Activated naive CD4-positive, alpha-beta T cell treated with Interleukin-2 at 50 U/mL for 16 hours (primary cell): ENCODE data around the gene INS.

ENCODE experiments used
- DNase-seq: peaks from one replicate; pipeline ENCODE4 v3.0.0-alpha.2; 2020

Gene INS

DNA sequence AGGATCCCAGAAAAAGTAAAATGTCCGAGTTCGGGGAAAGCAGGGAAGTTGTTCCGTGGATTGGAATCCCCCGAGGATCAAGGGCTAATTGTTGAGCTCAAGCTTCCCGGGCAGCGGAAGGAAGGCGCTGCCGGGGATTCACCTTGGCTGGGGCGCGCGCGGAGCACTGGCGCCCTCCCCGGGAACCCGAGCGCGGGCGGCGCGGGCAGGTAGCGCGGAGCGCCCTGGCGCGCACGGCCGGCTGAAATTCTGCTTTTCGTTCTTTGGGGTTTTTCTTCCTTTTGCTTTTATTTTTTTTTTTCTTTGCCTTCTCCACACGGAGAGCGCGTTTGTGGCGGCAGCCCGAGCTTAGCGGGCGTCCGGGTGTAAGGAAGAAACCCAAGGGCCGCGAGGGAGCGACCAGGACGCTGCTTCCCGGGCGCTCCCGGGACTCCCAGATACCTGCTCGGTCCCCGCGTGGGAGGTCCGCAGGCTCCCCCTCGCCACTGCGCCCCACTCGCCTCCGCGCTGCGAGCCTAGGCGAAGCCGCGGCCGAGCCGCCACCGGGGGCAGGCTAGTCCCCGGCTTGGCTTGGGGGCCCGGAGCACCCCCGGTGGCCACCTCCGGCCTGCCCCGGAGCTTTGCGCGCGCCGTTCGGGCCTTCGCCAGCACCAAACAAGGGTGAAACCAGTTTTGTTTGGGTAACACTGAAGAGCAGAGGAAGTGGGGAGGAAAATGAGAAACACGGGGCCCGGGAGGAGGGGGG lies 17.0 kb downstream of the INS start:
- peak; percentile 28 for DNase-seq

DNA sequence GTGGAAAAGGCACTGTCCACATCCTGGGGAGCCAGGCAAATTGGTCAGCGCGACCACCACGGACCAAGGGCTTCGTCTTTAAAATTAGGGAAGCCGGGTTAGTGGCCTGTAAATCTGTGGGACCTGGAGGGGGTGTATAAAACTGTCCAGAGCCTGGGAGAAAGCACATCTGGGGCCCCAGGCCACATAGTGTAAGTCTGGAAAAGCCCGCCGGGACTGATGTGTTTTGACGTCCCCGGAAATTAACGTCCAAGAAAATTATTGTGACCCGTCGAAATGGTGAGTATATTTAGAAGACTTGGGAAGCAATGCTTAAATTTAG lies 17.6 kb downstream of the INS start:
- DNase-seq: no peak

DNA sequence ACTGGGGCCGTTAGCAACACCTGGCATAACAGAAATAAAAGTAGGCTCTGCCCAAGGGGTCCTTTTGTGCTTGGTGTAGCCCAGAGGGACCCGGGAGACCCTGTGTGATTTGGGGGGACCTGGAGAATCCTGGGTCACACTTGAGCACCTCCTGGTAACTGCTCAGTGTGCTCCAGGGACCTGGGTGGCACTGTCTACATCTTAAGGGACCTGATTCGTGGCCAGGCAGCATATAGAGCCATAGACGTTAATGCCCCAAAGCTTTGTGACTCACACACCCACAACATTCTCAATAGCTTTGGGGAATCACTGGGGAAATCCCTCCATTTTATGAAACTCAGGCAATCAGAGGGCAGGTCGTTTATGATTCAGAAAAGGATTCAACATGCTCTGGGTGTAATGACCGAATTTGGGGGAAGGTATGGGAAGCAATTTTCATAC lies 18.2 kb downstream of the INS start:
- DNase-seq: peak; percentile 51

DNA sequence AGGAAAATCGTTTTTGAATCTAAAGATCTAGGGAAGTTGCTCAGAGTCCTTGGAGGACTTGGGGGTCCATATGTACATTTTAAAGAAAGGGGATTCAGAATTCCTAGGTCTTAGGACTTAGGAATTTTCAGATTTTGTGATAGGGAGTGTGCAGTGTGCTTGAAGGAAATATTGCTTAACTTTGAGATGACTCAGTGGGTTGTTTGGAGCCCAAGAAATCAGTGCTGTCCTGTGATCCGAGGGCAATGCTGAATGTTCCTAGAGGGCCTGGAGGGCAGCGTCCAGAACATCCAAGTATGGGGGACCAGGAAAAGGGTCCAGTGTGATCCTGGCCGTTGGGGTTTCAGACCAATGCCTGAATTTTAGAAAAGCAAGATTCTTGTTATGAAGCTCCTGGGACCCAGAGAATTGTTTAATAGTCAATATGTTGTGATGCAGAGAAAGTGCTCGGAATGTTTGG lies 18.7 kb downstream of the INS start:
- no peak for DNase-seq

DNA sequence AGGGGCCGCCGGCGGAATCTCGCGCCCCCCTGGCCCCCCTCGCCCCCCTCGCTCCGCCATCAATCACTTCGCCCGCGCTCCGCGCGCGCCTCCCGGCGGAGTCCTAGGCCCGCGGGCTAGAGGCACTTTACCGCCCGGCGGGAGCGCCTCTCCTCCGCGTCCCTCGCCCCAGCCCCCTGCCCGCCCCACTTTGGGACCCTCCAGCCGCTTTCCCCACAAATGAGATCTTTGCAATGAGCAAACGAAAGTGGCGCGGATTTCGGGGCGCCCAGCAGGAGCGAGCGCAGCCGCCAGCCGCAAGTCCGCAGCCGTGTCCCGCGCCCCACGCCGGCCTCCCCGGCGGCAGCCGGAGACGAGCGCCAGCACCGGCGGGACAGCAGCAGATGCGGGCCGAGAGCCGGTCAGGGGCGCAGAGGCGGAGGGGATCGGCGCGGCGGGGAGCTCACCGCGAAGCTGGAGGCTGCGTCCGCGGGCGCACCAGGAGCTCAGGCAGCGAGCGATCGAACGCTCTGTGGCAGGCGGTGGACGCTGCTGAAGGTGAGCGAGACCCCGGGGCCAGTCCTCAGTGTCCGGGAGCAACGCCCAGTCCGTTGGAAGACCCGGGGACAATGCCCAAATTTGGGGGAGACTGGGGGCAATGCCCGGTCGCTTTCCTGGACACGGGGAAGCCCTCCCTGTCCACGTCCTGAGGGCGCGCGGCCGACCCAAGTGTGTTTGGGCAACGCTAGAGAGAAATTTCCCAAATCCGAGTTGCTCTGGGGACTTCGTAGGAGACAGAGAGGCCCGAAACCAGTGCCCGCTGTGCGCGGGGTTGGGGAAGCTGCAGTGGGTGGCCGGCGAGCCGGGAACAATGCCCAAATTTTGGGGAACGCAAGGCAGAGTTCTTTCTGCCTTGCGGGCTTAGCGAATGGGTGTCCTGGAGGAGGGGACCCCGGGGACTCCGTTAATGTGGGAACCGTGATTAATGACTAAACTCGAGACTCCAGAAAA lies 20.3 kb downstream of the INS start:
- no peak for DNase-seq

DNA sequence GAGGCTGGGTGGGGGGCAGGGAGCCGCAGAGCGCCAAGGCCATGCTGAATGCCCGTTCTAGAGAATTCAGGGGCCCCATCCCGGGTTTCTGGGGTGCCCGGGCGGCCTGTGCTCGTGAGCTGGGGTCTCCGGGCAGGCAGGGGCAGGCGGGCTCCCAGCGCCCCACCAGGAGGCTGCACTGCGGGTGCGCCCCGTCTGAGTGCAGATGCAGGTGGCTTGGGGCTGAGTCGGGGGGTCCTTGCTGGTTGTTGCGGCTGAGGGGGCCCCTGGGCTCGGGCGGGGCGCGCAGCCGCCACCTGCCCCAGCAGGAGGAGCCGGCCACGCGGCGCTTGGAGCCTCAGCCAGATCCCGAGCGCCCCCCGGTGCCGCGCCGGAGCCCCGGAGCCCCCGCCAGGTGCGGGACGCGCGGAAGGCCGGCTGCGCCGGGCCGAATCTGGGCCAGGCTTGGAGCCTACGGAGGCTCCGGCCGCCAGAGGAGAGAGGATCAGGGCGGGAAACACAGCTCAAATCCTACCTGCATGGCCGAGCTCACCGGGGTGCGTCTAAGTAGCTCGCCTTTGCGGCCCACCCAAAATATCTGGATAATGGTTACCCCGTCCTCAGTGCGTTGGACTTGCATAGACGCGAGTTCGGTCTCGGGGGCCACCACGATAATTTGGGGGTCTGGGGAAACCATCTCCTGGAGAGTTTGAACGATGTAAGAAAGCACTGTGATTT lies 21.2 kb downstream of the INS start:
- no peak for DNase-seq

DNA sequence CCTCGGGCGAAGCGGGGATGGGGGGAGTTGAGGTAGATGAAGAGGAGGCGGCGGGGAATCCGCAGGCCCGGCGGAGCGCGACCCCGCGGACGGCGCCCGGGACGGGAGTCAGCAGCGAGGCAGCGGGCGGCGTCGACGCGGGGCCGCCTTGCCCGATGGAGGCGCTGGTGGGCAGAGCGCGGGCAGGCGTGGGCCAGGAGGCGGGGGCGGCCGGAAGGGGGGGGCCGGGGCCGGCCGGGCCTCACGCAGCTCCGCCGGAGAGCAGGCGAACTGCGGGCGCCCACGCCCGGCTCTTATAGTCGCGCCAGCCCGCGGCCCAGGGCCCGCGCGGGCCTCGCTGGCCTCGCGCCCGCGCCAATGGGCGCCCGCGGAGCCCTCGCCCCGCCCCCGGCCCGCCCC lies 21.9 kb downstream of the INS start, which contains the start of gene IGF2:
TSS of gene IGF2 (minus strand) at position 267 of the 399 bp plus-strand sequence. CDS start 3,866 bp downstream, outside the sequence.
- DNase-seq: peak; percentile 21

DNA sequence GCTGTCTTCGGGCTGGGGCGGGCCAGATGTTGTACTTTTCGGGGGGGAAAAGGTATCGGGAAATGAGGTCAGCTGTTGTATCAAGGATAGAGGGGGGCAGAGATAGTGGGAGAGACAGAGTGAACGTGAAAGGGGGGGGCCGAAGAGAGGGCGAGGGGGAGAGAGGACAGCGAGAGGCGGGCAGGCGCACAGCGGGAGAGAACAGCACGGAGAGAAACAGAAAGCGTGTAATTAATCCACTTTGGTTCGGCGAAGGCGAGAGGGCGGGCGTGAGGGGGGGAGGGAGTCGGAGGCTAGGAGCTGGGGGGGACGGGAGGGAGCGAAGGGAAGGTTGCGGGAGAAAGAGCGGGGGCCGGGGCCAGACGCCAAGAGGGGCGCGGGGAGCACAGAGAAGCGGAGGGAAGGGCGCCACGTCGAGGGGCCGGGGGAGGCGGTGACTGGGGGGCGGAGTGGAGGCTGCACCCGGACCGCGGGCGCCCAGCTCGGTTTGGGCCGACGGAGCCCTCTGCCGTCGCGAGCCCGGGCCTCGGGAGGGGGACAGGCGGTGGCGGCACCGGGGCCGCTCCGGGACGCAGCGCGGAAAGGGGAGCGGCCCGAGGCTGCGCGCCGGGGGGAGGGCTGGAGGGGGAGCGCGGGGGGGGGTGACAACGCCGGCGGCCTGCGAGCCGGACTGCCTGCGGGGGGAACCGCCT lies 22.4 kb downstream of the INS start:
- peak; percentile 45 for DNase-seq

DNA sequence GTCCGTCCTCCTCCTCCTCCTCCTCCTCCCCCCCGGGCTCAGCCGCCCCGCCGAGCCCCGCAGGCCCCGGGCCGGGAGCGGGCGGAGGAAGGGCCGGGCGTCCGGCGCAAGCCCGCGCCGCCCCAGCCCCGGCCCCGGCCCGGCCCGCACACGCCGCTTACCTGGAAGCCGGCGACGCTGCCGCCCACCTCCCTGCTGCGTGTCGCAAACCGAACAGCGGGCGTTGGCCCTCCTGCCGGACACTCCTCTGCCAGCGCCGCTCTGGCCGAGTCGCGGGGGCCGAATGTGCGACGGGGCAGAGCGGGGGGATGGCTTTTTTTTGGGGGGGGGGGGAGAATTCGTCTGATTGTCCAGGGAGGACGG lies 23.0 kb downstream of the INS start:
- no peak for DNase-seq

DNA sequence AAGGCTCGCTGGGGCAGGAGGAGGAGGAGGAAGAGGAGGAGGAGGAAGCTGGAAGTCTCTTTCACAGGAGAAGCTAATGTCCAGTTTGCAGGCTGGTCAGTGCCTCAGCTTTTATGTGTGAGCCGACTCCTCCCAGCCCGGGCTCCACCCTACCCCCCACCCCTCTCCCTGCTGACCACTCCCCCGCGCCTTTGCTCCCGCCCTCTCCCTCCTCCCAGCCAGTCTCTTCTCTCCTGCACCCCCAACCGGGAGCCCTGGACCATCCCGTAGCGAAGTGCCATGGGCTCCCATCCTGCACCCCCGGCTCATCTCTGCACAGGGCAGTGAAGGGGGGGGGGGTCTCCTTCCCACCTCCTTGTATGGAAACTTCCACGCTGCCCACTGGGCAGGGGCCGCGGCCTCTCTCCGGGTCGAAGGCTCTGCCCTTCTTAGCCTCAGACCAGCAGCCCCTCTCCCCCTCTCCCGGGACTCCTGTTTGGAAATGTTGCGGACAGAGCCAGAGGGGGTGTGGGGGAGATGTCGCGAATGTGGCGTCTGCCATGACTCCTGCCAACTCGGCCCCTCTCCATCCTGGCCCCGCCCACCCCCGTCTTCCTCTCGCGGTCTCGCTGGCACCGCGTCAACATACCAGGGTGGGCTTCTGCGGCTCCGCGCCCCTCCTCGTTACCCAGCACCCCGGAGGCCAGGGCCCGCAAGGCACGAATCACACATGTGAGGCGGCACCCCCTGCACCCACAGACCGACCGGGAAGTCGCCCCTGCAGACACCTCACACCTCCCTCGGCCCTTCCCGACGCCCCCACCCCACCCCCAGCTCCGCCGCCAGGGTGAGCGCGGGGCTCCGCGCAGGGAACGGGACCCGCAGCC lies 23.6 kb downstream of the INS start:
- no peak for DNase-seq

DNA sequence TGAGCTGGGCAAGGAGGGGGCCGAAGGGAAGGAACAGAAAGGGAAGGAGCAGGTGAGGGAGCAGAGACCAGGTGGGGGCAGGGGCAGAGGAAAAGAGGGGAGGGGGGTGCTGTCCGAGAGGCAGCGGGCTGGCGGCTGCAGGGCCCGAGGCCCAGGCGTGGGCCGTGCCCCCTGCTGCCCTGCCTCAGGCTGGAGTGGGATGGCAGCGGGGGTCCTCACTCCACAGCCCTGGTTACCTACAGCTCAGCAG lies 24.1 kb downstream of the INS start:
- DNase-seq: no peak

DNA sequence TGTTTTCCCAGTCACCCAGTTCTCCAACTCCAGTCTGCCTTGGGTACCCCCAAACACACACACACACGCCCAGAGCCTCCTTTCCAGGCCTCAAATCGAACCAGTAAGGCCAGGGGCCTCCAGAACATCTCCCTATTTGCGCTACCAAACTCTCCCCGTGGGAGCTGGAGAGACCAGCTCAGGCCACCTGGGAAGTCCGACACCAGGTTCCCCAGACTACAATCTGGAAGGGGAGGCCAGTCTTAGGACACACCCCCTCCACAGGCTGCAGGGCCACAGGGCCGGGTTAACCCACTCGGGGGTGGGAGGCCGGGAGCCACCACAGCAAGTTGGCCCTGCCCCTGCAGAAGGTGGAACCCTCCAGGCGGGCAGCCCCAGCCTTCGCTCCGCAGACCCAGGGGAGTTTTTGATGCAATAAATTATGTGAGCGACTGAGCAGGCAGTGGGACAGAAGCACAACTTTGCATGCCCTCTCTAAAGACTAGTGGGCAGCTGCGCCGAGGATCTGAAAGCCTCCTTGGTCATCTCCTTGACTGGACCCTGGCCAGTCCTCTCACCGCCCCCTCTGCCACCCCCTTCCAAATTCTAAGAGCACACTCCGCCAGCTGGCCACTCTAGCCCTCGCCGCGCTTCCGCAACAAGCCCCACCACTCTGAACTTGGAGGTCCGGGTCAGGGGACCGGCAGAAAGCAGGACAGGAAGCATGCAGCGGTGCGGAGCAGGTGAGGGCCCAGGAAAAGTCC lies 24.6 kb downstream of the INS start:
- no peak for DNase-seq

DNA sequence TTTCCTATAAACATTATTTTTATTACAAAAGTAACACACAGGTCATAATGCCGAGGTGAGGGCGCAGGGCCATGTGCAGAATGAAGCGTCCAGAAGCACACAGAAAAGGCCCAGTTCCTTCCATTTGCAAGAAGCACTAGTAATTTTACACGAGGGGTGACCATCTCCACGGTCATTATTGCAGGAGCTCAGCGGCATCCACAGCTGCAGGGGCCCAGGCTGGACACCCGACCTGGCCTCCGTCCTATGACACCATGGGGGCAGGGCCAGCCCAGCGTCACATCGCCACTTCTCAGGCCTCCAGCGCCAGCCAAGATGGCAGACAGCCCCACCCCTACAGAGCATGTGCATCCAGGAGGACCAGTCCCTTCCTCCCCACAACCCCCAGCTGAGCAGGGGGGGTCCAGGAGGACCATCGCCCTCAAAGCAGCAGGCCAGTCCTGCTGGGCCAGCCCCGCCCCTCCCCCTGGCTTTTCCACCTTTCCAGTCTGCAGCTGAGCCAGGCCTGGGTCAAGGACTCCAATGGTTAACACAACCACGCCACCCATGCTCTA lies 25.3 kb downstream of the INS start:
- no peak for DNase-seq

DNA sequence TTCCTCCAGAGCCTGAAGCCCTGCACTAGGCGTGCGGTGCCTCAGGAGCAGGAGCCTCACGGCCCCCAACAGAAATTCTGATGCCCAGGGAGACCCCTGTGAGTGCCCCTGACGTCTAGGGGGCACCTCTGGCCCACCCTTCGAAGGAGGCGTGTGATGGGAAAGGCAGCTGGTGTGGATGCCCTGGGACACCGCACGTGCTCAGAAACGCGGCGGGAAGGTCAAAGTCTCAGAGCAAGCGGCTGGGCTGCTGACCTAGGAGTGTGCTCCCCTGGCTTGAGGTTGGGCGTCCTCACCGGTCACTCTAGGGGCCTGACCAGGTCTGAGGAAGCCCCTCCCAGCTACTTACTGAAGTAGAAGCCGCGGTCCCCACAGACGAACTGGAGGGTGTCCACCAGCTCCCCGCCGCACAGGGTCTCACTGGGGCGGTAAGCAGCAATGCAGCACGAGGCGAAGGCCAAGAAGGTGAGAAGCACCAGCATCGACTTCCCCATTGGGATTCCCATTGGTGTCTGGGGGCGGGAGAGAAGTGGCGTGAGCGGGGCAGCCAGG lies 25.9 kb downstream of the INS start:
- DNase-seq: no peak

DNA sequence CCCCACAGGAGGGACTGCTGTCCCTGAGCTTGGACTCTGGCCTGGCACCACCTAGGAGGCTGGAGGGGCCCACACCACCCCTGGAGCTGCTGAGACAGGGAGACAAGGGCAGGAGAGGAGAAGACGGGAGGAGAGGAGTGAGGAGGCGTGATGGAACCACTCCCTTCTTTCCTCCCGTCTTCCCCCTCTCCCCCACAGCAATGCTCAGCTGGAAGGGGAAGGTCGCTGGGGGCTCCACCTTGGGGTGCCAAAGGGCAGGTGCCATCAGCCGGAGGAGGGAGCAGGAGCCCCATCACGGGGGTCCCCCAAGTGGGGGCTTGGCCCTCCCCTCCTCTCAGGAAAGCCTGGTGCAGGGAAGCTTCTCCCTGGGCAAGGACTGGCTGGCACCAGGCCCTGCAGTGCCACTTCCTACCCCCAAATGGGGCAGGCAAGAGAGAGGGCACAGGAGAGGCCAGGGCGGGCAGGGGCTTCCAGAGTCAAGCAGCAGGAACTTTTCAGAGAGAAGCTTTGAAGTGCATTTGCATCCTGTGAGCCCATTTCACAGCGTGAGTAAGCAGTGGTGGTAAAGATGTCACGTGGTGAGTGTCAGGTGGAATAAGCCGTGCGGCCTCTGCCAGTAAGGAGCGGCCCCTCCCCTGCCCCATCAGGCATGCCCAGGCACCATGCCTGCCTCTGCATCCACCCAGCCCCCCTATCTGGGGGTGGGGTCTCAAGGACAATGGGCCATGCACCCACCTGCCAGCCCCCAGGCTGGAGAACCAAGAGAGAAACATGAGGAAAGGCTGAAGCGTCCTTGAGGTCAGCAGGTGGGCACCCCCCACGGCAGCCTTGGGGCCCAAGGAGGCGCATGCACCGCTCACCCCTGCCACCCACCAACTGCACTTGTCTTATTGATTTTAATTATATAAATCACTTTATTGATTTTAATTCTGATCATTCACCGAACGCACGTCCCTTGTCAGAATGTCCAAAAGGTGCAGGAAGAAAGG lies 26.7 kb downstream of the INS start:
- no peak for DNase-seq

DNA sequence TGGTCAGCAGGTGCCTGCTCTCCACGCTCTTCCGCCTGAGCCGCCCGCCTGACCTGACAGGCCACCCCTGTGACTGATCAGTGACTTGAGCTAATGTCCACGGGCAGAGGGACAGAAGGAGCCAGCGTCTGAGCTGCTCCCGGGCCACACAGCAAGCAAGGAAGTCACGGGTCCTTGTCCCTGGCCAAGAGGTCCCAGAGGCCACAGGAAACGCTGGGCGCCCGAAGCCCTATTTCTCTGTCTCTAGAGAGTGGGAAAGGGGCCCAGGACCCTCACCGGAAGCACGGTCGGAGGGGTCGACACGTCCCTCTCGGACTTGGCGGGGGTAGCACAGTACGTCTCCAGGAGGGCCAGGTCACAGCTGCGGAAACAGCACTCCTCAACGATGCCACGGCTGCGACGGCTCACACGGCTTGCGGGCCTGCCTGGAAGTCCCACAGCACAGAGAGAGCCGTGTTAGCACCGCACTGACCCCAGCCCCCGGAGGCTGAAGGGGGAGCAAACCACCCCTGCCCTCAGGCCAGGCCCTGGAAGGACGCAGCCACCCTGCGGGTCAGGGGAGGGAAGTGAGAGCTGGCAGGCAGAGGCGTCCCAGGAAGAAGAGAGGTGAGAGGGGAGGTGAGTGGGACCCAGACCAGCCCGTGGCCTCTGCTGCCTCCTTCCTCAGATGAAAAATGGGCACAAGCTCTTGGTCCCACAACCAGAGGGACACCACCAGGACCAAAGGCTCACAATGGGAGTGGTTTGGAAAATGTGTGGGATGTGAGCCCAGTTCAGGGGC lies 27.6 kb downstream of the INS start:
- no peak for DNase-seq

DNA sequence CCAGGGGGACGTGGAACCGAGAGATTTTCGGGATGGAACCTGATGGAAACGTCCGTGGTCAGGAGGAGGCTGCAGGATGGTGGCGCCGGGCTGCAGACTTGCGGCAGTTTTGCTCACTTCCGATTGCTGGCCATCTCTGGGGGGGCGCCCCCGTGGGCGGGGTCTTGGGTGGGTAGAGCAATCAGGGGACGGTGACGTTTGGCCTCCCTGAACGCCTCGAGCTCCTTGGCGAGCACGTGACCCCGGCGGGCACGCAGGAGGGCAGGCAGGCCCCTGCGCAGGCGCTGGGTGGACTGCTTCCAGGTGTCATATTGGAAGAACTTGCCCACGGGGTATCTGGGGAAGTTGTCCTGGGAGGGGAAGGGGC lies 28.2 kb downstream of the INS start:
- no peak for DNase-seq

DNA sequence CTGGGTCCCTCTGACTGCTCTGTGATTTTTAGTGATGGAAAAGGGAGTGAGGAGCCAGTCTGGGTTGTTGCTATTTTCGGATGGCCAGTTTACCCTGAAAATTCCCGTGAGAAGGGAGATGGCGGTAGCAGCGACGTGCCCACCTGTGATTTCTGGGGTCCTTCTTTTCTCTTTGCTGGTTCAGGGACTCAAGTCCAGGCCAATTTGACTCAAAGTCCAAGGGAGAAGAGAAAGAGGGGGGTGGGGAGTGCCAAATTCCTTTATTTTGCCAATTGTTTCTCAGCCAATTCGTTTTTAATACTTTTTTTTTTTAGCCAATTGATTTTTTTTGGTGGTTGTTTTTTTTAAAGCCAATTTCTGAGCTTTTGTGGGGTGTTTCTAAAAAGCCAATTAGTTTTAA lies 28.8 kb downstream of the INS start:
- no peak for DNase-seq
